Breast epithelium (tissue), 3 donors: ENCODE data around the gene TBCE.

Experiments used
- POLR2AphosphoS5 ChIP-seq, 3 donors: sonication (generic); formaldehyde crosslinking; IDR thresholded peaks; one replicate each; pipeline ENCODE4 v1.6.1; 2017; ENCODE audit warnings: antibody characterized with exemption in 3 of 3
- TF ChIP-seq, protein P1 (sequence below), 3 donors: fragments of 450-650 bp; IDR thresholded peaks; one replicate each; pipeline ENCODE4 v1.5.1; 2016 to 2017; ENCODE audit warnings: antibody characterized with exemption in 3 of 3, mild to moderate bottlenecking in 3 of 3, moderate library complexity in 3 of 3

DNA sequence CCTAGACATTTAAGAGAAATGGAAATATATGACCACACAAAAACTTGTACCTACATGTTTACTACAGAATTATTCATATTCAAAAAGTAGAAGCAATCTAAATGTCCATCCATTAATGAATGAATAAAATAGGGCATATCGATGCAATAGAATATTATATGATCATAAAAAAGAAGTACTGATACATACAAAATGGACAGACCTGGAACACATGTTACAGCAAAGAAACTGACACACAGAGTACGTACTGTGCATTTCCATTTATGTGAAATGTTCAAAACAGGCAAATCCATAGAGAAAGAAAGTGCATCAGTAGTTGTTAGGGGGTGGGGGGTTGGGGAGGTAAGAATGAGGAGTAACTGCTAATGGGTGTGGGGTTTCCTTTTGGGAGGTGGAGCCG lies 97.8 kb downstream of the TBCE start:
- TF ChIP-seq, protein P1, sequence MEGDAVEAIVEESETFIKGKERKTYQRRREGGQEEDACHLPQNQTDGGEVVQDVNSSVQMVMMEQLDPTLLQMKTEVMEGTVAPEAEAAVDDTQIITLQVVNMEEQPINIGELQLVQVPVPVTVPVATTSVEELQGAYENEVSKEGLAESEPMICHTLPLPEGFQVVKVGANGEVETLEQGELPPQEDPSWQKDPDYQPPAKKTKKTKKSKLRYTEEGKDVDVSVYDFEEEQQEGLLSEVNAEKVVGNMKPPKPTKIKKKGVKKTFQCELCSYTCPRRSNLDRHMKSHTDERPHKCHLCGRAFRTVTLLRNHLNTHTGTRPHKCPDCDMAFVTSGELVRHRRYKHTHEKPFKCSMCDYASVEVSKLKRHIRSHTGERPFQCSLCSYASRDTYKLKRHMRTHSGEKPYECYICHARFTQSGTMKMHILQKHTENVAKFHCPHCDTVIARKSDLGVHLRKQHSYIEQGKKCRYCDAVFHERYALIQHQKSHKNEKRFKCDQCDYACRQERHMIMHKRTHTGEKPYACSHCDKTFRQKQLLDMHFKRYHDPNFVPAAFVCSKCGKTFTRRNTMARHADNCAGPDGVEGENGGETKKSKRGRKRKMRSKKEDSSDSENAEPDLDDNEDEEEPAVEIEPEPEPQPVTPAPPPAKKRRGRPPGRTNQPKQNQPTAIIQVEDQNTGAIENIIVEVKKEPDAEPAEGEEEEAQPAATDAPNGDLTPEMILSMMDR (IDR thresholded peaks at IDR 0.05): no peak
- TF ChIP-seq POLR2AphosphoS5 (IDR thresholded peaks at IDR 0.05): no peak
